ENCODE measurements around the gene CREB5. TPM values are rescaled to one million over a fixed set of nuclear protein-coding genes. Genes with fewer than 3 reads are reported as not detected.
A peak's percentile ranks its signal among the peaks of the same experiment; 100 is the strongest.

Gene CREB5
- polyA plus RNA-seq, 4 donors: 7.4 to 13.4 (median 8.4) TPM

GRCh38 chr7:28406192-28406591 is 6.1 kb upstream of the CREB5 start:
- DNase-seq (ENCODE audit: low read depth in 4 of 4, low spot score in 3 of 4): no peak

GRCh38 chr7:28407651-28408050 is 4.7 kb upstream of the CREB5 start:
- DNase-seq (ENCODE audit: low read depth in 4 of 4, low spot score in 3 of 4): no peak

- peak in 2 of 4 donors; percentile 31 to 45 for DNase-seq (ENCODE audit: low read depth in 4 of 4, low spot score in 3 of 4)
Measured at GRCh38 chr7:28408105-28408959, 4.0 kb upstream of the CREB5 start.

- DNase-seq (ENCODE audit: low read depth in 4 of 4, low spot score in 3 of 4): peak; percentile 76 to 89 (median 87)
Measured at GRCh38 chr7:28408960-28409715, 3.2 kb upstream of the CREB5 start.

- DNase-seq (ENCODE audit: low read depth in 4 of 4, low spot score in 3 of 4): peak in 1 of 4 donors; percentile 38
Measured at GRCh38 chr7:28409716-28410627, 2.3 kb upstream of the CREB5 start.

GRCh38 chr7:28410628-28411531 is 1.4 kb upstream of the CREB5 start:
- peak in 1 of 4 donors; percentile 35 for DNase-seq (ENCODE audit: low read depth in 4 of 4, low spot score in 3 of 4)

- DNase-seq (ENCODE audit: low read depth in 4 of 4, low spot score in 3 of 4): no peak
Measured at GRCh38 chr7:28413011-28413410, 693 bp downstream of the CREB5 start.

- no peak for DNase-seq (ENCODE audit: low read depth in 4 of 4, low spot score in 3 of 4)
Measured at GRCh38 chr7:28414453-28414852, 2.1 kb downstream of the CREB5 start.

- DNase-seq (ENCODE audit: low read depth in 4 of 4, low spot score in 3 of 4): no peak
Measured at GRCh38 chr7:28417321-28417940, 5.1 kb downstream of the CREB5 start.

GRCh38 chr7:28418311-28418710 is 6.0 kb downstream of the CREB5 start:
- no peak for DNase-seq (ENCODE audit: low read depth in 4 of 4, low spot score in 3 of 4)

GRCh38 chr7:28418966-28419365 is 6.6 kb downstream of the CREB5 start:
- DNase-seq (ENCODE audit: low read depth in 4 of 4, low spot score in 3 of 4): no peak

- DNase-seq (ENCODE audit: low read depth in 4 of 4, low spot score in 3 of 4): no peak
Measured at GRCh38 chr7:28419716-28420115, 7.4 kb downstream of the CREB5 start.

- no peak for DNase-seq (ENCODE audit: low read depth in 4 of 4, low spot score in 3 of 4)
Measured at GRCh38 chr7:28423112-28423511, 10.8 kb downstream of the CREB5 start.

- no peak for DNase-seq (ENCODE audit: low read depth in 4 of 4, low spot score in 3 of 4)
Measured at GRCh38 chr7:28423918-28424514, 11.7 kb downstream of the CREB5 start.

GRCh38 chr7:28425496-28425895 is 13.2 kb downstream of the CREB5 start:
- no peak for DNase-seq (ENCODE audit: low read depth in 4 of 4, low spot score in 3 of 4)

GRCh38 chr7:28427236-28427635 is 14.9 kb downstream of the CREB5 start:
- no peak for DNase-seq (ENCODE audit: low read depth in 4 of 4, low spot score in 3 of 4)

GRCh38 chr7:28430616-28431015 is 18.3 kb downstream of the CREB5 start:
- DNase-seq (ENCODE audit: low read depth in 4 of 4, low spot score in 3 of 4): no peak

- DNase-seq (ENCODE audit: low read depth in 4 of 4, low spot score in 3 of 4): no peak
Measured at GRCh38 chr7:28432105-28432504, 19.8 kb downstream of the CREB5 start.

GRCh38 chr7:28433039-28433438 is 20.7 kb downstream of the CREB5 start:
- DNase-seq (ENCODE audit: low read depth in 4 of 4, low spot score in 3 of 4): no peak
